Subcutaneous abdominal adipose tissue (tissue), 5 donors: ENCODE data around the gene SLC9A6.

Experiments used
- H3K27ac ChIP-seq: one replicate; pipeline ENCODE4 v1.7.0; 2013; ENCODE audit warnings: low read depth, mild to moderate bottlenecking, inconsistent platforms, low read length, moderate library complexity
- H3K27me3 ChIP-seq, 5 donors: one replicate each; pipeline ENCODE4 v1.7.0; 2013; ENCODE audit warnings: low read length in 5 of 5, inconsistent platforms in 1 of 5; ENCODE audit not compliant: control insufficient read depth in 5 of 5, insufficient read depth in 4 of 5
- H3K36me3 ChIP-seq, 5 donors: one replicate each; pipeline ENCODE4 v1.7.0; 2013; ENCODE audit warnings: low read length in 5 of 5; ENCODE audit not compliant: control insufficient read depth in 5 of 5, insufficient read depth in 5 of 5
- H3K4me1 ChIP-seq, 5 donors: one replicate each; pipeline ENCODE4 v1.7.0; 2013; ENCODE audit warnings: low read length in 5 of 5, mild to moderate bottlenecking in 3 of 5, moderate library complexity in 1 of 5; ENCODE audit not compliant: control insufficient read depth in 5 of 5, insufficient read depth in 5 of 5
- H3K4me3 ChIP-seq, 5 donors: one replicate each; pipeline ENCODE4 v1.7.0; 2013; ENCODE audit warnings: low read length in 5 of 5, low read depth in 1 of 5
- H3K9ac ChIP-seq, 5 donors: one replicate each; pipeline ENCODE4 v1.7.0; 2013; ENCODE audit warnings: low read length in 5 of 5, mild to moderate bottlenecking in 4 of 5, moderate library complexity in 3 of 5
- H3K9me3 ChIP-seq, 5 donors: one replicate each; pipeline ENCODE4 v1.7.0; 2013; ENCODE audit warnings: low read length in 5 of 5; ENCODE audit not compliant: control insufficient read depth in 5 of 5
- donor health status: healthy.
- donor health status: healthy.
- donor health status: healthy.
- donor health status: healthy.
- donor health status: healthy.

SLC9A6 gene

GRCh38 chrX:136055651-136056221 is 70.5 kb downstream of the SLC9A6 start:
- H3K4me3 ChIP-seq: peak overlapping the region in 3 of 5 donors; percentile 0 to 23 (median 15)
- peaks cover 0 to 28% (median 16%) of the 10 kb centered on the region in 5 donors for H3K4me1 ChIP-seq
- no peak overlapping the region for H3K9ac ChIP-seq
- H3K36me3 ChIP-seq: no peaks in the 10 kb centered on the region
- H3K27ac ChIP-seq: peak overlapping the region; percentile 76
- H3K9me3 ChIP-seq: no peaks in the 10 kb centered on the region
- peaks cover 0 to 5% (median 0%) of the 10 kb centered on the region in 5 donors for H3K27me3 ChIP-seq

DNA sequence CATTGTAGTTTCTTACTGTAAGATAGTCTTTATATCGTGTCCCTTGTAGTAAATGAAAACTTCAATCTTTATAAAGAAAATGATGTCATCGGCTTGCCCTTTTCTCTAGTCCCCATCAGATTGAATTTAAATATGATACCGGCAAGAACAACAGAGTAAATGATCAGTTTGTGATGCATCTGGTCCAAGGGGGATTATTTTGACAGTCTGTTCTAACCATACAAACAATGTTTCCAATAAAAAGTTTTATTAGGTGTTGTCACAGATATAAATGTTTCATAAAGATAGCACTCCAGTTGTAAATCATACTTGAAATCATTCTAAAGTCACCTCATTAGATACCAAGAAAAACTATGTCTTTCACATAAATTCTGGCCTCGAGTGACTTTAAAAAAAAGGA is 72.3 kb downstream of the SLC9A6 start:
- no peaks in the 10 kb centered on the region for H3K36me3 ChIP-seq
- H3K4me1 ChIP-seq: peaks cover 0 to 21% (median 15%) of the 10 kb centered on the region in 5 donors
- H3K27ac ChIP-seq: no peak overlapping the region
- no peak overlapping the region for H3K9ac ChIP-seq
- H3K9me3 ChIP-seq: no peaks in the 10 kb centered on the region
- peaks cover 0 to 9% (median 0%) of the 10 kb centered on the region in 5 donors for H3K27me3 ChIP-seq
- no peak overlapping the region for H3K4me3 ChIP-seq

DNA sequence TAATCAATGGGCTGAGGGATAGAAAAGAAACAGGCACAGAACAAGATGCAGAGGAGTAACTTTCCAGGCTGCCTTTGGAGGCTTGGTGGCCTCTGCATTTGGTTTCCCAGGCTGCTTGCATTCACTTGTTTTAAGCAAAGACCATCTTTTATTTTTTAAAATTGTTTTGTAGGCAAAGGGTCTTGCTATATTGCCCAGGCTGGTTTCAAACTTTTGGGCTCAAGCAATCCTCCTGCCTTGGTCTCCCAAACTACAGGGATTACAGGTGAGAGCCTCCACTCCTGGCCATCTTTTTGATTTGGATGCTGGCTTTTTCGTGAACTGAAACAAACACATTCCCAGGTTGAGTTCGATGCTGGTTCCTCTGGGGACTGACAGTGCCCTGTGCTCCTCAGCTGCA is 74.1 kb downstream of the SLC9A6 start:
- Histone ChIP-seq H3K27me3 (peaks cover 0 to 9% (median 4%) of the 10 kb centered on the region in 5 donors), H3K27ac (no peak overlapping the region), H3K4me3 (no peak overlapping the region), H3K9me3 (no peaks in the 10 kb centered on the region), H3K9ac (no peak overlapping the region), H3K4me1 (peaks cover 0 to 34% (median 31%) of the 10 kb centered on the region in 5 donors), H3K36me3 (no peaks in the 10 kb centered on the region)

GRCh38 chrX:136061286-136061685 is 76.1 kb downstream of the SLC9A6 start:
- no peak overlapping the region for H3K27ac ChIP-seq
- H3K9ac ChIP-seq: no peak overlapping the region
- H3K36me3 ChIP-seq: no peaks in the 10 kb centered on the region
- H3K4me3 ChIP-seq: no peak overlapping the region
- peaks cover 0 to 2% (median 0%) of the 10 kb centered on the region in 5 donors for H3K9me3 ChIP-seq
- H3K4me1 ChIP-seq: peaks cover 5 to 36% (median 33%) of the 10 kb centered on the region in 5 donors
- H3K27me3 ChIP-seq: peaks cover 0 to 12% (median 6%) of the 10 kb centered on the region in 5 donors

GRCh38 chrX:136061696-136062095 is 76.5 kb downstream of the SLC9A6 start:
- H3K9me3 ChIP-seq: peaks cover 0 to 5% (median 0%) of the 10 kb centered on the region in 5 donors
- no peak overlapping the region for H3K4me3 ChIP-seq
- H3K27me3 ChIP-seq: peaks cover 0 to 14% (median 6%) of the 10 kb centered on the region in 5 donors
- H3K9ac ChIP-seq: no peak overlapping the region
- H3K36me3 ChIP-seq: no peaks in the 10 kb centered on the region
- H3K27ac ChIP-seq: no peak overlapping the region
- H3K4me1 ChIP-seq: peaks cover 5 to 37% (median 29%) of the 10 kb centered on the region in 5 donors

- Histone ChIP-seq H3K4me1 (peaks cover 5 to 43% (median 31%) of the 10 kb centered on the region in 5 donors), H3K27me3 (peaks cover 0 to 19% (median 6%) of the 10 kb centered on the region in 5 donors), H3K9me3 (peaks cover 0 to 5% (median 0%) of the 10 kb centered on the region in 5 donors), H3K9ac (no peak overlapping the region), H3K36me3 (no peaks in the 10 kb centered on the region), H3K27ac (peak overlapping the region; percentile 69), H3K4me3 (no peak overlapping the region)
Observed at GRCh38 chrX:136063340-136064079, 78.3 kb downstream of the SLC9A6 start.

DNA sequence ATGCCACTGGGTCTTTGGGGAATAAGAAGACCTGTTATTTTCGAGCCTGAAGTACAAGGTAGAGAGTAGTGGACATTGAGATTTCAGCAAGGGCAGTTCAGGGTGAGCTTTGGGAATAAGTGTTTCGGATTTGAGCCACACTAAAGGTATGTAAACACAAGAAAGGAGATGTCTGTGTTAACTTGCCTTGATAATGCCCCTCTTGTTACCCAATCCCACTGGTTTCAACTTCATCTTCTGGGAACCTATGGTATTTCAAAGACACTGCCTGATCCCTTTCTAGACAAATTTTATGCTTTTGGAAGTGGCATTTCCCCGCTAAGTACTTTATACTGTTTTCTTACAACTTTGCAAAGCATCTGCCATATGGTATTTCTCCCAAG is 79.4 kb downstream of the SLC9A6 start:
- peak overlapping the region; percentile 69 for H3K27ac ChIP-seq
- peaks cover 0 to 22% (median 6%) of the 10 kb centered on the region in 5 donors for H3K27me3 ChIP-seq
- H3K9me3 ChIP-seq: peaks cover 0 to 5% (median 0%) of the 10 kb centered on the region in 5 donors
- H3K9ac ChIP-seq: no peak overlapping the region
- no peak overlapping the region for H3K4me3 ChIP-seq
- peaks cover 5 to 43% (median 31%) of the 10 kb centered on the region in 5 donors for H3K4me1 ChIP-seq
- H3K36me3 ChIP-seq: no peaks in the 10 kb centered on the region

GRCh38 chrX:136065044-136065671 is 79.9 kb downstream of the SLC9A6 start:
- no peaks in the 10 kb centered on the region for H3K36me3 ChIP-seq
- H3K9ac ChIP-seq: no peak overlapping the region
- peak overlapping the region; percentile 69 for H3K27ac ChIP-seq
- no peak overlapping the region for H3K4me3 ChIP-seq
- H3K9me3 ChIP-seq: peaks cover 0 to 5% (median 0%) of the 10 kb centered on the region in 5 donors
- H3K27me3 ChIP-seq: peaks cover 0 to 20% (median 6%) of the 10 kb centered on the region in 5 donors
- peaks cover 5 to 43% (median 31%) of the 10 kb centered on the region in 5 donors for H3K4me1 ChIP-seq

GRCh38 chrX:136067097-136067496 is 81.9 kb downstream of the SLC9A6 start:
- Histone ChIP-seq H3K4me3 (no peak overlapping the region), H3K36me3 (no peaks in the 10 kb centered on the region), H3K27ac (no peak overlapping the region), H3K9me3 (peaks cover 0 to 5% (median 0%) of the 10 kb centered on the region in 5 donors), H3K9ac (no peak overlapping the region), H3K4me1 (peaks cover 5 to 43% (median 31%) of the 10 kb centered on the region in 5 donors), H3K27me3 (peaks cover 0 to 19% (median 6%) of the 10 kb centered on the region in 5 donors)

- Histone ChIP-seq H3K27ac (no peak overlapping the region), H3K9ac (no peak overlapping the region), H3K27me3 (peaks cover 0 to 19% (median under 1%) of the 10 kb centered on the region in 5 donors), H3K9me3 (peaks cover 0 to 5% (median 0%) of the 10 kb centered on the region in 5 donors), H3K36me3 (no peaks in the 10 kb centered on the region), H3K4me1 (peaks cover 5 to 38% (median 30%) of the 10 kb centered on the region in 5 donors), H3K4me3 (no peak overlapping the region)
Observed at GRCh38 chrX:136067966-136068365, 82.7 kb downstream of the SLC9A6 start.
